GM12878 (cell line): ENCODE measurements around the gene HSPA4.

Source experiments
- CEBPB ChIP-seq, 2 experiments: fragments of 150-350 bp in 1 of 2; IDR thresholded peaks; 2 replicates each; pipeline ENCODE4 v1.6.1; 2012 to 2014; ENCODE audit warnings: low read depth in 2 of 2, low read length in 2 of 2, borderline replicate concordance in 1 of 2, inconsistent platforms in 1 of 2
- CREB1 ChIP-seq: IDR thresholded peaks from 2 replicates; pipeline ENCODE4 v1.6.1; 2012; ENCODE audit warnings: low read depth, mild to moderate bottlenecking, inconsistent platforms
- CTCF ChIP-seq, 3 experiments: IDR thresholded peaks in 2 of 3; conservative IDR thresholded peaks in 1 of 3; 2 replicates each; pipeline ENCODE4 v1.5.1; 2011; ENCODE audit warnings: low read depth in 3 of 3, low read length in 3 of 3, mild to moderate bottlenecking in 3 of 3, control low read depth in 2 of 3, moderate library complexity in 2 of 3, inconsistent platforms in 1 of 3, mixed read lengths in 1 of 3; ENCODE audit not compliant: control insufficient read depth in 2 of 3, insufficient read depth in 1 of 3; ENCODE audit errors: extremely low read depth in 1 of 3
- FOXM1 ChIP-seq: IDR thresholded peaks from 2 replicates; pipeline ENCODE4 v1.6.1; 2012; ENCODE audit warnings: low read depth, mild to moderate bottlenecking, inconsistent platforms, low read length, moderate library complexity
- SIN3A ChIP-seq: IDR thresholded peaks from 2 replicates; pipeline ENCODE4 v1.6.1; 2012; ENCODE audit warnings: low read depth, low read length, improper control_type of control experiment
- TARDBP ChIP-seq: IDR thresholded peaks from 2 replicates; pipeline ENCODE4 v1.6.1; 2016; ENCODE audit warnings: borderline replicate concordance
- TCF12 ChIP-seq: IDR thresholded peaks from 2 replicates; pipeline ENCODE4 v1.6.1; 2011; ENCODE audit warnings: low read depth, mild to moderate bottlenecking, low read length
- ZBTB33 ChIP-seq: fragments of 450-650 bp; IDR thresholded peaks from 2 replicates; pipeline ENCODE4 v1.6.1; 2017; ENCODE audit warnings: mild to moderate bottlenecking
- ZZZ3 ChIP-seq: IDR thresholded peaks from 2 replicates; pipeline ENCODE4 v1.6.1; 2011; ENCODE audit warnings: low read depth; ENCODE audit not compliant: control insufficient read depth, insufficient read length

- TF ChIP-seq ZZZ3, result no peak
- no peak for TF ChIP-seq CEBPB (IDR thresholded peaks at IDR 0.05; ENCODE audit: borderline replicate concordance in 1 of 2, low read depth in 2 of 2, low read length in 2 of 2)
- no peak for TF ChIP-seq FOXM1
- no peak for TF ChIP-seq CTCF (IDR thresholded peaks at IDR 0.05 in 2 of 3, conservative IDR thresholded peaks at IDR 0.05 in 1 of 3; ENCODE audit: control insufficient read depth in 2 of 3, extremely low read depth in 1 of 3, insufficient read depth in 1 of 3, low read depth in 3 of 3, low read length in 3 of 3)
- no peak for TF ChIP-seq TARDBP
- no peak for TF ChIP-seq CREB1
- TF ChIP-seq SIN3A, result no peak
- no peak for TF ChIP-seq ZBTB33
- TF ChIP-seq TCF12, result no peak
These were observed 54.5 kb downstream of the HSPA4 start for GRCh38 chr5:133106343-133106742.
